Cardiac muscle cell (in vitro differentiated cells and primary cell): ENCODE results near the gene MGAT3. TPM values are rescaled to one million over a fixed set of nuclear protein-coding genes. Genes with fewer than 3 reads are reported as not detected.

Source experiments
- DNase-seq, 2 donors: peaks; one replicate each; pipeline versions ENCODE4 v3.0.0 to v3.0.0-alpha.2; 2010 to 2017; ENCODE audit warnings: low read depth in 1 of 2, low spot score in 1 of 2
- H3K27ac ChIP-seq: fragments of 200-600 bp; sonication (generic); 2 replicates; pipeline ENCODE4 v1.5.1; 2016
- H3K27me3 ChIP-seq: fragments of 200-600 bp; sonication (generic); 2 replicates; pipeline ENCODE4 v1.6.0; 2016; ENCODE audit warnings: control low read depth
- H3K36me3 ChIP-seq: fragments of 200-600 bp; sonication (generic); 2 replicates; pipeline ENCODE4 v1.5.1; 2016; ENCODE audit warnings: control low read depth
- H3K4me1 ChIP-seq: fragments of 200-600 bp; sonication (generic); 2 replicates; pipeline ENCODE4 v1.8.1; 2017; ENCODE audit warnings: low read depth, mild to moderate bottlenecking, mixed run types
- H3K4me3 ChIP-seq: fragments of 200-600 bp; sonication (generic); 2 replicates; pipeline ENCODE4 v1.5.1; 2016; ENCODE audit warnings: mild to moderate bottlenecking
- H3K9me3 ChIP-seq: fragments of 200-600 bp; sonication (generic); 2 replicates; pipeline ENCODE4 v1.5.1; 2017; ENCODE audit warnings: low read depth, mild to moderate bottlenecking, control low read depth
- polyA plus RNA-seq: library from polyadenylated mRNA; unstranded; fragments of >200 nt; fragmentation: Nextera tagmentation; extraction: Ambion mirVana; gene quantifications from 2 replicates; pipeline ENCODE4 v1.2.1, GENCODE V29; 2016
- total RNA-seq: library from RNA; depleted of rRNA; stranded (reverse); fragments of >200 nt; gene quantifications from 2 replicates; pipeline ENCODE4 v1.2.3, GENCODE V29; 2016
- TF ChIP-seq, protein P1 (sequence below): IDR thresholded peaks from 2 replicates; pipeline ENCODE4 v1.5.1; 2012; ENCODE audit warnings: low read depth, mild to moderate bottlenecking, low read length

The MGAT3 gene
- total and polyA plus RNA-seq, 2 experiments from 2014 or later, result 9.9 to 38.0 TPM

DNA sequence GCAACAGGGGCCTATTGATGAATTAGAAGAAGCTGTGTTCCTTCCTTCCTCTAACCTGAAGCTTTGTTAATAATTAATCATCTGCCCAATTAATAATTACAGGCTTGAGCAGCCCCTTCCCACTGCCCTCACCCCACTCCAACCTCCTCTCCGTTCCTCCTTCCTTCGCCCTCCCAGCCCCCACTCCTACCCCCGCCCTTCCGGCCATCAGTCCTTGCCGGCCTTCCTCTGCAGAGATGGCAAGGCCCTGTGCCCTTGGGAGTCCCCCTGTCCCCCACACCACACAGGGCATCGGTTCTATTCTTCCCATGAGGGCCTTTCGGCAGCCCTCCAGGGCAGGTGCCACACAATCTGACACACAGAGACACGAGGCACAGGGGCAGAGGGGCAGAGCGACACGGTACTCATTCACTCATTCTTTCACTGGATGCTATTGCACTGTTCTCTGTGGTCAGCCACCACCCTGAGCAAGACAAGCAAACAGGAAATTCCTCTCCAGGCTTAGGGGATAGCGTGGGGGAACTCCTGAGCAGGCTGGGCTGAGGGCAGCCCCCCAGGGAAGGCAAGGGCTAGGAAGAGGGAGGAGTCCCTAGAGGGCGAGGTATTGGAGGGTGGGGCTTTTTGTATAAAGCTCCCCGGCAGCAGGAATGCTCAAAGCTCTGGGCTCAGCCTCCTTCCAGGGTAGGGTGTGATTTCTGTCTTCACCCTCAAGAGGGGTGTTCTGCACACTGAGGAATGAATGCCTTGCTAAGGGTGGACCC is 14.7 kb downstream of the MGAT3 start:
- peak overlapping the region; percentile 69 for H3K27ac ChIP-seq

DNA sequence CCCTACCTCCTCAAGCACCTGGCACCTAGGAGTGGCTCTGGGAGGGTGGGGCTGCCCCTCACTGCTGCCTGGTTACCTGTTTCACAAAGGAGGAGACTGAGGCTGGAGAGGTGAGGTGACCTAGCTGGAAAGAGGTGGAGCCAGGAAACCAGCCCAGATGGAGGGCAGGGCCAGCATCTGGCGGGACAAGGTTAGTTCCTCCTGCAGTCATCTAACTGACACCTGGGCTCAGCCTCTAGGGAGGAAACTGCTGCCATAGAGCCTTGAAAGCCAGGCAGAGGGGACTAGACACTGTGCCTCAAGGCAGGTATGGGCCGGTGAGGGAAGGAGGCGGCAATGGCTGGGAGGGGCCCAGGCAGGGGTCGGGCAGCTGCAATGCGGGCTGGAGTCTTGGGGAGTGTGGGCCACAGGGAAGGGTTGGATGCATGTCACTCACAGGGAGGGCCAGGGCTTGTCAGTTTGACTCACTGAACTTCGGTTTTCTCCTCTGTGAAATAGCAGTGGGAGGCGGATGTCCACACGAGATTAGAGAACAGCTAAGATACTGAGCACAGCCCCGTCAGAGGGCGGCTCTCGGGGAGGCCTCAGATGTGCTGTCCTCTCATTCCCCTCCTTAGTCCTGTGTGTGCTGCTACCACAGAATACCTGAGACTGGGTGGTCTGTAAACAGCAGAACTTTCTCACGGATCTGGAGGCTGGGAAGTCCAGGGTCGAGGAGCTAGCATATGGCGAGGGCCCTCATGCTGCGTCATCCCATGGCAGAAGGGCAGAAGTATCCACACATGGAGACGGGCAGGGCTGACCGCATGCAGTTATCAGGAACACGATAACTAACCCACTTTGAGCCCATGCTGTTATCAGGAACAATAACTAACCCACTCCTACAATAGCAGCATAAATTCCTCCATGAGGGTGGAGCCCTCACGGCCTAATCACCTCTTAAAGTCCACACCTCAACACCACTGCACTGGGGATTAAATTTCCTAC is 16.1 kb downstream of the MGAT3 start:
- peaks cover 61% of the 10 kb centered on the region for H3K4me1 ChIP-seq
- DNase-seq, result peak; percentile 18 to 80
- H3K27me3 ChIP-seq, result no peaks in the 10 kb centered on the region
- no peaks in the 10 kb centered on the region for H3K36me3 ChIP-seq
- peak overlapping the region; percentile 69 for H3K27ac ChIP-seq
- TF ChIP-seq, protein P1, sequence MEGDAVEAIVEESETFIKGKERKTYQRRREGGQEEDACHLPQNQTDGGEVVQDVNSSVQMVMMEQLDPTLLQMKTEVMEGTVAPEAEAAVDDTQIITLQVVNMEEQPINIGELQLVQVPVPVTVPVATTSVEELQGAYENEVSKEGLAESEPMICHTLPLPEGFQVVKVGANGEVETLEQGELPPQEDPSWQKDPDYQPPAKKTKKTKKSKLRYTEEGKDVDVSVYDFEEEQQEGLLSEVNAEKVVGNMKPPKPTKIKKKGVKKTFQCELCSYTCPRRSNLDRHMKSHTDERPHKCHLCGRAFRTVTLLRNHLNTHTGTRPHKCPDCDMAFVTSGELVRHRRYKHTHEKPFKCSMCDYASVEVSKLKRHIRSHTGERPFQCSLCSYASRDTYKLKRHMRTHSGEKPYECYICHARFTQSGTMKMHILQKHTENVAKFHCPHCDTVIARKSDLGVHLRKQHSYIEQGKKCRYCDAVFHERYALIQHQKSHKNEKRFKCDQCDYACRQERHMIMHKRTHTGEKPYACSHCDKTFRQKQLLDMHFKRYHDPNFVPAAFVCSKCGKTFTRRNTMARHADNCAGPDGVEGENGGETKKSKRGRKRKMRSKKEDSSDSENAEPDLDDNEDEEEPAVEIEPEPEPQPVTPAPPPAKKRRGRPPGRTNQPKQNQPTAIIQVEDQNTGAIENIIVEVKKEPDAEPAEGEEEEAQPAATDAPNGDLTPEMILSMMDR, result no peak
- H3K4me3 ChIP-seq, result no peak overlapping the region
- H3K9me3 ChIP-seq, result no peaks in the 10 kb centered on the region

More for the DNA sequence above, 14.7 kb downstream of the MGAT3 start:
- Histone ChIP-seq H3K36me3 (no peaks in the 10 kb centered on the region), H3K4me1 (peaks cover 61% of the 10 kb centered on the region), H3K27me3 (no peaks in the 10 kb centered on the region), H3K9me3 (no peaks in the 10 kb centered on the region), H3K4me3 (no peak overlapping the region)
- DNase-seq, result peak; percentile 46 to 93
- TF ChIP-seq, protein P1, result no peak

DNA sequence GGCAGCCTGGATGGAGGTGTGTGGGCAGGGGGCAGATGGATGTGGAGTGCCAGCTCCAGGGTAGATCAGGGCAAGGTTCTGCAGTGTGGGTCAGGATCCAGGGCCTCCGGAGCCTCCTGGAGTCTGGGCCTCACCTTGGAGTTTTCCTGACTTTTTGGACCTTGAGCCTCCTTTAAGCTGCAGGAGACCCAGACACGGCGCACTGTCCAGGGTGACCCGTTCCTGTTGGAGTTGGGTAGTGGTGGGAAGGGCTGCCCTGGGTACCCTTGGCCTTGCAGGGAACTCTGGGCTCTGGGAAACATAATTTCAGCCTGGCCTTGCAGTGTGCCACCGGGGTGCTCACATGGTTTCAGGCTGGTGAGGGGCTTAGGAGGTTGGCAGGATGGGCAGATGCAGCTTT is 17.0 kb downstream of the MGAT3 start:
- TF ChIP-seq, protein P1, result no peak
- Histone ChIP-seq H3K27ac (peak overlapping the region; percentile 69), H3K4me3 (no peak overlapping the region), H3K4me1 (peaks cover 58% of the 10 kb centered on the region), H3K36me3 (no peaks in the 10 kb centered on the region), H3K27me3 (no peaks in the 10 kb centered on the region), H3K9me3 (no peaks in the 10 kb centered on the region)
- no peak for DNase-seq

DNA sequence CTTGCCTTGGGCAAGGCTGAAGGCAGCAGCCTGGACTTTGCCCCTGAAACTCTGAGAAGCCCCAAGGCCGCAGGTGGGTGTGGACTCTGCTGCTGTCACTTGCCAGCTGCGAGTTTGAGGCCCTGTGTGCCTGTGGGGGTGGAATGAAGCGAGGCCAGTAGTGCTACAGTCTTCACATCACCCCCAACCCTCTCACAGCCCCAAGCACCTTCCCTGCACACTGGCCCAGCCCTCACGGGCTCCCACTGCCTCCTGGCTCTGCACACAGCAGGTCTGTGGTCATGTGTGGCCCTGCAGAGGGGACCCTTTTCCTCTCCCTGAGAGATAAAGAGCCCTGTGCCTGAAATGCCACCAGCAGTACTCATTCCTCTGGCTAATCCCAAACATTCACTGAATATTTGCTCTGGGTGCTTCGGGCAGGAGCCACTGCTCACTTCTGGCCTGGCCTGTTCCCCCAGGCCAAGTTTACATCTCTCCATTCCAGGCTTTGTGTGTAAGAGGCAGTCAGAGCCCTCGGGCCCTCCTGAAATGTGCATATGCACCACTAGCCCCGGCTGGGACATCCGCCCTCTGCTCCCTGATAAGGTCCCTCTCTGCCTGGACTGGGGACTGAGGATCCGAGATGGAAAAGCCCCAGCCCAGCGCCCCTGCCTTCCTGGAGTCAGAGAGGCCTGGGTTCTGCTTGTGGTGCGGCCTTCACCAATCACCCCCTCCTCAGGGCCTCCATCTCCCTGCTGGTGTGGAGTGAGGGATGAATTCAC is 17.7 kb downstream of the MGAT3 start:
- DNase-seq, result peak in 1 of 2 donors; percentile 25
- H3K4me3 ChIP-seq, result no peak overlapping the region
- TF ChIP-seq, protein P1, result no peak
- H3K27me3 ChIP-seq, result no peaks in the 10 kb centered on the region
- no peaks in the 10 kb centered on the region for H3K36me3 ChIP-seq
- peak overlapping the region; percentile 69 for H3K27ac ChIP-seq
- peaks cover 53% of the 10 kb centered on the region for H3K4me1 ChIP-seq
- no peaks in the 10 kb centered on the region for H3K9me3 ChIP-seq

DNA sequence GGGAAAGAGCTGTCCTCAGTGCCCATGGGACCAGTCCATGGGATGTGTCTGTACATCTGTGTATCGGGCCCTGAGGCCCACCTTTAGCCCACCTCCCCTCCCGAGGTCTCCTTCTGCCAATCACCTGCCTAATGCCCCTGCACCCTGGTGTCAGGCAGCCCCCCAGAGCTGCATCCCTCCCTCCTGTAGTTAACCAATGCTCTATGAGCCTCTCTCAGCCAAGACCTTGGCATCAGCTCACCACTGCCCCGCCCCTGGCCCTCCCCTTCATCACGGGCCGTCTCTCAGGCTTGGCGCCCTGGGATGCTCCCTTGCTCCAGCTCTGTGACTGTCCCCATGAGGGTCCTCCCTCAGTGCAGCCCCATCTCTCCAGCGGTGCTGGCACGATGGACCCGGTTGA is 18.5 kb downstream of the MGAT3 start:
- no peak for DNase-seq
- no peaks in the 10 kb centered on the region for H3K36me3 ChIP-seq
- H3K4me3 ChIP-seq, result no peak overlapping the region
- no peaks in the 10 kb centered on the region for H3K9me3 ChIP-seq
- no peaks in the 10 kb centered on the region for H3K27me3 ChIP-seq
- no peak overlapping the region for H3K27ac ChIP-seq
- TF ChIP-seq, protein P1, result no peak
- peaks cover 45% of the 10 kb centered on the region for H3K4me1 ChIP-seq
